Activated CD8-positive, alpha-beta T cell treated with anti-CD3 and anti-CD28 coated beads for 36 hours (primary cell): Measurements from ENCODE around the gene FAM151A. TPM values are rescaled to one million over a fixed set of nuclear protein-coding genes. Genes with fewer than 3 reads are reported as not detected.

Experiments used
- ATAC-seq: fragments of 200-7000 bp; cut with Tn5 transposase; one replicate; pipeline ENCODE4 v1.10.0; 2021; ENCODE audit warnings: mild to moderate bottlenecking, moderate library complexity
- CTCF ChIA-PET: fragments of 350-600 bp; sonication (Branson Sonifier 250); formaldehyde crosslinking; loops from one replicate; lab custom pipeline; 2021; ENCODE audit warnings: antibody characterized with exemption; lab: Charles Lee
- POLR2A ChIA-PET: fragments of 350-600 bp; sonication (Branson Sonifier 250); formaldehyde crosslinking; loops from one replicate; lab custom pipeline; 2021; ENCODE audit warnings: antibody characterized with exemption; lab: Charles Lee
- DNase-seq: peaks from one replicate; pipeline ENCODE4 v3.0.0-alpha.2; 2020
- H3K27ac Mint-ChIP-seq: one replicate; pipeline ENCODE4 v1.8.0; 2021; ENCODE audit warnings: mild to moderate bottlenecking, mixed read lengths
- H3K27me3 Mint-ChIP-seq: one replicate; pipeline ENCODE4 v1.8.0; 2021; ENCODE audit warnings: mixed read lengths
- H3K36me3 Mint-ChIP-seq: one replicate; pipeline ENCODE4 v1.8.0; 2021; ENCODE audit warnings: low read depth, mixed read lengths
- H3K4me1 Mint-ChIP-seq: one replicate; pipeline ENCODE4 v1.8.0; 2021; ENCODE audit warnings: low read depth, mixed read lengths
- H3K4me3 Mint-ChIP-seq: one replicate; pipeline ENCODE4 v1.8.0; 2021; ENCODE audit warnings: mild to moderate bottlenecking, moderate library complexity, mixed read lengths
- H3K9me3 Mint-ChIP-seq: one replicate; pipeline ENCODE4 v1.8.0; 2021; ENCODE audit warnings: mixed read lengths
- intact Hi-C: fragments of 100-400 bp; cut with micrococcal nuclease; formaldehyde crosslinking; loops from one replicate; pipeline ENCODE4 v1.10.0; 2022
- total RNA-seq, 2 experiments: library from RNA; stranded (reverse); gene quantifications; one replicate each; pipeline ENCODE4 v1.2.3, GENCODE V29; 2021
- TF ChIP-seq, protein P1 (sequence below): fragments of 200-600 bp; IDR thresholded peaks from one replicate; pipeline ENCODE4 v1.8.0; 2022; ENCODE audit warnings: antibody characterized with exemption, mild to moderate bottlenecking

Gene FAM151A
- total RNA-seq, 2 experiments from 2014 or later, result not detected

DNA sequence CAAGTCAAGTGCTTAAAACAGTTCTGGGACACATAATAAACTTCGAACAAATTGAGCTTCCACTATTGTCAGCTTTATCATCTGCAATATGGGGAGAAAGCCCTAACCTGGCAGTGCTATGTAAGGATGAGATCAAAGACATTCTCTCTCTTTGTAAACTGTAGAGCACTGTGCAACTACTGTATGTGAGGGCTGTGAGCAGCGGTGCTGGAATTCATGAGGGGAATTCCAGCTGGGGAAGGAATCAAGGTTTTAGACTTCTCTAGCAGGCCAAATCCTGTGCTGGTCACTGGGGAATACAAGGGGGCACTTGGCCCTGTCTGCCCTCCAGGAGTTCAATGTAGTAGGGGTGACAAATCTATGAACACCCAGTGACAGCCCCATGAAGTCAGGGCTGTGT is 9.3 kb downstream of the FAM151A start:
- Mint-ChIP-seq H3K27ac (no peak overlapping the region), H3K36me3 (no peaks in the 10 kb centered on the region), H3K9me3 (no peaks in the 10 kb centered on the region), H3K4me1 (no peaks in the 10 kb centered on the region), H3K27me3 (no peaks in the 10 kb centered on the region), H3K4me3 (no peak overlapping the region)
- TF ChIP-seq, protein P1, sequence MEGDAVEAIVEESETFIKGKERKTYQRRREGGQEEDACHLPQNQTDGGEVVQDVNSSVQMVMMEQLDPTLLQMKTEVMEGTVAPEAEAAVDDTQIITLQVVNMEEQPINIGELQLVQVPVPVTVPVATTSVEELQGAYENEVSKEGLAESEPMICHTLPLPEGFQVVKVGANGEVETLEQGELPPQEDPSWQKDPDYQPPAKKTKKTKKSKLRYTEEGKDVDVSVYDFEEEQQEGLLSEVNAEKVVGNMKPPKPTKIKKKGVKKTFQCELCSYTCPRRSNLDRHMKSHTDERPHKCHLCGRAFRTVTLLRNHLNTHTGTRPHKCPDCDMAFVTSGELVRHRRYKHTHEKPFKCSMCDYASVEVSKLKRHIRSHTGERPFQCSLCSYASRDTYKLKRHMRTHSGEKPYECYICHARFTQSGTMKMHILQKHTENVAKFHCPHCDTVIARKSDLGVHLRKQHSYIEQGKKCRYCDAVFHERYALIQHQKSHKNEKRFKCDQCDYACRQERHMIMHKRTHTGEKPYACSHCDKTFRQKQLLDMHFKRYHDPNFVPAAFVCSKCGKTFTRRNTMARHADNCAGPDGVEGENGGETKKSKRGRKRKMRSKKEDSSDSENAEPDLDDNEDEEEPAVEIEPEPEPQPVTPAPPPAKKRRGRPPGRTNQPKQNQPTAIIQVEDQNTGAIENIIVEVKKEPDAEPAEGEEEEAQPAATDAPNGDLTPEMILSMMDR, result no peak
- DNase-seq (no peak), ATAC-seq (no peak)
- POLR2A ChIA-PET, result no interaction called here
- CTCF ChIA-PET, result no interaction called here
- intact Hi-C loops, result no loop called here

DNA sequence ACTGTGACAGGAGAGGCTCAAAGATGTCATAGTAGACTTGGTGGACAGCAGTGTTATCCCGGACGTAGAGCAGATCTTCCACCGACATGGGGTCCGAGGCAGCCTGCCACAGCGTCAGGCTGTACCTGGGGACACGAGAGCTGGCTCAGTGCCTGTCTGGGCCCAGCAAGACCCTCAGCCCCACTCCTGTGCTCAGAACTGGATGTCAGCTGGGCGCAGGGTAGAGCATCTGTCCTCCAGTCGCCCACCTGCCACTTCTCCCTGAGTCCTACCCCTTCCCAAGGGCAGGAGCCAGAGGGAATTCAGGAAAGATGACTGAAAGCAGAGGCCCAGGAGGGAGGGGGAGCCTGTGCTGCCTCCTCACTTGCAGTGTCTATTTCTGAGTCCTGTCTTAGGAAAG is 11.7 kb downstream of the FAM151A start:
- ATAC-seq (no peak), DNase-seq (no peak)
- TF ChIP-seq, protein P1, result no peak
- no peaks in the 10 kb centered on the region for H3K9me3 Mint-ChIP-seq
- ChIA-PET POLR2A (interaction anchor here (1.0 kb wide), 1 partner anchor 274 kb away, joined by 3 read pairs; no protein-coding TSS in a partner anchor), CTCF (no interaction called here)
- intact Hi-C loops, result no loop called here
- H3K27me3 Mint-ChIP-seq, result no peaks in the 10 kb centered on the region
- H3K4me1 Mint-ChIP-seq, result no peaks in the 10 kb centered on the region
- H3K4me3 Mint-ChIP-seq, result no peak overlapping the region
- no peak overlapping the region for H3K27ac Mint-ChIP-seq
- H3K36me3 Mint-ChIP-seq, result no peaks in the 10 kb centered on the region

DNA sequence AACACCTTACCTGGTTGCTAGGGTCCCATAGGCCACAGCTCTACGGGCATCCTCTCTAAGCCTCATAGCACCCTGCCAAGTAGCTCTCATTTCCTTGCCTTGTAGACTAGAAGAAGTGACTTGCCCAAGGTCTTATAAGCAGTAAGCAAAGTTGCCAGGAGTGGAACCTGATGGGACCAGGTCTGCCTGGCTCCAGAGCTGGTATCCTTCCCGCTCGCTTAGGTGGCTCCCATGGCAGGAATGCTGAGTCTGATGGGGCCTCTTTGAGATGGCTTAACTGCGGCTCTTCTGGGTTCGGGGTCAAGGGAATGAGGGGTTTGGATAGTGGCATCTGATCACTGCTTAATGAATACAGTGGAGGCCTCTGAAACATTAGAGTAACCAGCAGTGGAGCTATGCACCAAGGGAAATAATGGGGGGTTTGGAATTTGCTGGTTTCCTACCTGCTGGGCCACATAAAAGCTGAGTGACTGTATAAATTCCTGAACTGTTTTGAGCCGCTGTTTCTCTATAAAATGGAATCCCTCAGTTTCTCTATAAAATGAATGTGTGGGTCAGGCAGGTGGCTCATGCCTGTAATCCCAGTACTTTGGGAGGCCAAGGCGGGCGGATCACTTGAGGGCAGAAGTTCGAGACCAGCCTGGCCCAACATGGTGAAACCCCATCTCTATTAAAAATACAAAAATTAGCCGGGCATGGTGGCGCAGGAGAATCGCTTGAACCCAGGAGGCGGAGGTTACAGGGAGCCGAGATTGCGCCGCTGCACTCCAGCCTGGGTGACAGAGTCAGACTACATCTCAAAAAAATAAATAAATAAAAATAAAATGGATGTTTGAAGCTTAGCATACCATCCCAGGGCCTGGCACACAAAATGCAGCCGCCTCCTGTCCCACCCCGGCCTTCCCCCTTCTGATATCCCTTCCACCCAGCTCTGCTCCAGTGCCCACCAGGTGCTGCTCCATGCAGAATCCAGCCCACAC is 12.4 kb downstream of the FAM151A start:
- intact Hi-C loops, result no loop called here
- TF ChIP-seq, protein P1, result no peak
- no peak for DNase-seq
- ChIA-PET POLR2A (interaction anchor here (1.0 to 1.2 kb wide), 2 partner anchors 275 to 439 kb away, joined by 3 read pairs; no protein-coding TSS in a partner anchor), CTCF (interaction anchor here (1.4 kb wide), 1 partner anchor 111 kb away, joined by 4 read pairs; no protein-coding TSS in a partner anchor)
- ATAC-seq, result no peak
- Mint-ChIP-seq H3K27ac (no peak overlapping the region), H3K4me1 (no peaks in the 10 kb centered on the region), H3K27me3 (no peaks in the 10 kb centered on the region), H3K9me3 (no peaks in the 10 kb centered on the region), H3K4me3 (no peak overlapping the region), H3K36me3 (no peaks in the 10 kb centered on the region)

DNA sequence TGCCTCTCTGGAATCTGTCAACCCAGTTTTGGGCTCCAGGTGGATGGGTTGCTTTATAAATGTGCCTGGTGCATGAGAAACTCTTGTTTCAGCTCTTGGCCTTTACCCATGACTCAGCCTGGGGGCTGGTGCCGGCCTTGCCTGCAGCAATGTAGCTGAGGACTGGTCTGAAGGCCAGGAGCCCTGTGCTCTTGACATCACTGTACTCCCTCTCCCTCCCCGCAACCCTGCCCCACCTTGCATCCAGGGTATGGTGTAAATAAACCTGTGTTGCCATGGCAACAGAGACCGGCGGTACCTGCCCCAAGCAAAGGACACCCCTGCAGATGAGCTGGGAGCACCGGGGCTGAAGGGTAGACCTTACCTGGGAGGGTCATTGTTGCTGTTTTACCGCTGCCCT is 13.3 kb downstream of the FAM151A start:
- no peaks in the 10 kb centered on the region for H3K36me3 Mint-ChIP-seq
- POLR2A ChIA-PET, result interaction anchor here (1.2 kb wide), 1 partner anchor 438 kb away, joined by 3 read pairs; no protein-coding TSS in a partner anchor
- CTCF ChIA-PET, result interaction anchor here (1.4 kb wide), 1 partner anchor 110 kb away, joined by 4 read pairs; no protein-coding TSS in a partner anchor
- peaks cover 2% of the 10 kb centered on the region for H3K4me1 Mint-ChIP-seq
- H3K9me3 Mint-ChIP-seq, result no peaks in the 10 kb centered on the region
- ATAC-seq, result no peak
- DNase-seq, result no peak
- TF ChIP-seq, protein P1, result no peak
- H3K27me3 Mint-ChIP-seq, result no peaks in the 10 kb centered on the region
- intact Hi-C loops, result no loop called here
- no peak overlapping the region for H3K4me3 Mint-ChIP-seq
- no peak overlapping the region for H3K27ac Mint-ChIP-seq
